ENCODE results near the gene C9.
"Not testable (repeated sequence)": the region's sequence is repeated elsewhere in the genome, so short reads cannot be mapped to it uniquely, and the experiment has no call there.

The C9 gene

GRCh38 chr5:39328731-39329130 lies 35.6 kb downstream of the C9 start:
- DNase-seq (ENCODE audit: low read depth in 3 of 3) = no peak

GRCh38 chr5:39323542-39323941 lies 40.8 kb downstream of the C9 start:
- DNase-seq (ENCODE audit: low read depth in 3 of 3) = no peak

GRCh38 chr5:39319395-39319794 lies 44.9 kb downstream of the C9 start:
- no peak for DNase-seq (ENCODE audit: low read depth in 3 of 3)

- not testable (repeated sequence) for DNase-seq (ENCODE audit: low read depth in 3 of 3)
These were observed 47.8 kb downstream of the C9 start for GRCh38 chr5:39316464-39316863.

GRCh38 chr5:39315995-39316394 lies 48.3 kb downstream of the C9 start:
- no peak for DNase-seq (ENCODE audit: low read depth in 3 of 3)

- no peak for DNase-seq (ENCODE audit: low read depth in 3 of 3)
These were observed 49.7 kb downstream of the C9 start for GRCh38 chr5:39314591-39314990.

GRCh38 chr5:39309534-39309933 lies 54.8 kb downstream of the C9 start:
- DNase-seq (ENCODE audit: low read depth in 3 of 3) = no peak

GRCh38 chr5:39302472-39302871 lies 61.8 kb downstream of the C9 start:
- DNase-seq (ENCODE audit: low read depth in 3 of 3) = no peak

GRCh38 chr5:39301406-39301805 lies 62.9 kb downstream of the C9 start:
- no peak for DNase-seq (ENCODE audit: low read depth in 3 of 3)

- no peak for DNase-seq (ENCODE audit: low read depth in 3 of 3)
These were observed 64.3 kb downstream of the C9 start for GRCh38 chr5:39299962-39300361.

- DNase-seq (ENCODE audit: low read depth in 3 of 3) = no peak
These were observed 69.6 kb downstream of the C9 start for GRCh38 chr5:39294736-39295135.

- DNase-seq (ENCODE audit: low read depth in 3 of 3) = no peak
These were observed 79.7 kb downstream of the C9 start for GRCh38 chr5:39284552-39284951.

- DNase-seq (ENCODE audit: low read depth in 3 of 3) = peak; percentile 12 to 52 (median 14)
These were observed 81.0 kb downstream of the C9 start for GRCh38 chr5:39283231-39283818.

- DNase-seq (ENCODE audit: low read depth in 3 of 3) = no peak
These were observed 81.7 kb downstream of the C9 start for GRCh38 chr5:39282561-39282960.

GRCh38 chr5:39275865-39276264 lies 88.4 kb downstream of the C9 start:
- DNase-seq (ENCODE audit: low read depth in 3 of 3) = not testable (repeated sequence)

- DNase-seq (ENCODE audit: low read depth in 3 of 3) = no peak
These were observed 89.8 kb downstream of the C9 start for GRCh38 chr5:39274398-39275085.

- DNase-seq (ENCODE audit: low read depth in 3 of 3) = no peak
These were observed 90.9 kb downstream of the C9 start for GRCh38 chr5:39273314-39273954.

- not testable (repeated sequence) for DNase-seq (ENCODE audit: low read depth in 3 of 3)
These were observed 91.4 kb downstream of the C9 start for GRCh38 chr5:39272869-39273231.

GRCh38 chr5:39270225-39270848 lies 94.0 kb downstream of the C9 start:
- DNase-seq (ENCODE audit: low read depth in 3 of 3) = no peak

- DNase-seq (ENCODE audit: low read depth in 3 of 3) = no peak
These were observed 97.1 kb downstream of the C9 start for GRCh38 chr5:39267186-39267585.

- DNase-seq (ENCODE audit: low read depth in 3 of 3) = no peak
These were observed 97.9 kb downstream of the C9 start for GRCh38 chr5:39266442-39266841.

GRCh38 chr5:39264528-39264927 lies 99.8 kb downstream of the C9 start:
- no peak for DNase-seq (ENCODE audit: low read depth in 3 of 3)

GRCh38 chr5:39262981-39263380 lies 101.3 kb downstream of the C9 start:
- no peak for DNase-seq (ENCODE audit: low read depth in 3 of 3)
